Tibial nerve (tissue), 4 donors: Measurements from ENCODE around the gene MDFI.

Source experiments
- EP300 ChIP-seq, 2 donors: sonication (generic); formaldehyde crosslinking; IDR thresholded peaks; one replicate each; pipeline ENCODE4 v1.6.1; 2017; ENCODE audit warnings: antibody characterized with exemption in 2 of 2, mild to moderate bottlenecking in 1 of 2
- POLR2A ChIP-seq, 2 donors: fragments of 450-650 bp; IDR thresholded peaks; one replicate each; pipeline ENCODE4 v1.6.1; 2017; ENCODE audit warnings: antibody characterized with exemption in 2 of 2, mild to moderate bottlenecking in 2 of 2, moderate library complexity in 2 of 2
- TF ChIP-seq, protein P1 (sequence below), 5 experiments: fragments of 200-600 bp in 3 of 5; fragments of 450-650 bp in 2 of 5; sonication (generic) in 3 of 5; IDR thresholded peaks; one replicate each; pipeline ENCODE4 v1.5.1; 2016 to 2019; ENCODE audit warnings: antibody characterized with exemption in 5 of 5, mild to moderate bottlenecking in 3 of 5, moderate library complexity in 2 of 5

GRCh38 chr6:41692080-41692675, 53.9 kb downstream of the MDFI start:
- TF ChIP-seq, protein P1, sequence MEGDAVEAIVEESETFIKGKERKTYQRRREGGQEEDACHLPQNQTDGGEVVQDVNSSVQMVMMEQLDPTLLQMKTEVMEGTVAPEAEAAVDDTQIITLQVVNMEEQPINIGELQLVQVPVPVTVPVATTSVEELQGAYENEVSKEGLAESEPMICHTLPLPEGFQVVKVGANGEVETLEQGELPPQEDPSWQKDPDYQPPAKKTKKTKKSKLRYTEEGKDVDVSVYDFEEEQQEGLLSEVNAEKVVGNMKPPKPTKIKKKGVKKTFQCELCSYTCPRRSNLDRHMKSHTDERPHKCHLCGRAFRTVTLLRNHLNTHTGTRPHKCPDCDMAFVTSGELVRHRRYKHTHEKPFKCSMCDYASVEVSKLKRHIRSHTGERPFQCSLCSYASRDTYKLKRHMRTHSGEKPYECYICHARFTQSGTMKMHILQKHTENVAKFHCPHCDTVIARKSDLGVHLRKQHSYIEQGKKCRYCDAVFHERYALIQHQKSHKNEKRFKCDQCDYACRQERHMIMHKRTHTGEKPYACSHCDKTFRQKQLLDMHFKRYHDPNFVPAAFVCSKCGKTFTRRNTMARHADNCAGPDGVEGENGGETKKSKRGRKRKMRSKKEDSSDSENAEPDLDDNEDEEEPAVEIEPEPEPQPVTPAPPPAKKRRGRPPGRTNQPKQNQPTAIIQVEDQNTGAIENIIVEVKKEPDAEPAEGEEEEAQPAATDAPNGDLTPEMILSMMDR (IDR thresholded peaks at IDR 0.05), result no peak
- TF ChIP-seq POLR2A (IDR thresholded peaks at IDR 0.05) (no peak), EP300 (IDR thresholded peaks at IDR 0.05) (no peak)
